ENCODE data around the gene KNDC1.
"Not testable (repeated sequence)": the region's sequence is repeated elsewhere in the genome, so short reads cannot be mapped to it uniquely, and the experiment has no call there.

Gene KNDC1

GRCh38 chr10:133131734-133132472 is 28.1 kb upstream of the KNDC1 start:
- Histone ChIP-seq H3K27ac (ENCODE audit: low read depth, low read length) (no peak overlapping the region), H3K27me3 (ENCODE audit: control insufficient read depth in 1 of 2, insufficient read depth in 2 of 2, low read length in 2 of 2) (no peaks in the 10 kb centered on the region), H3K9ac (ENCODE audit: low read depth in 1 of 2, low read length in 2 of 2) (no peak overlapping the region), H3K4me3 (ENCODE audit: low read depth in 1 of 2, low read length in 2 of 2) (no peak overlapping the region), H3K9me3 (ENCODE audit: control insufficient read depth in 1 of 2, low read length in 2 of 2) (no peaks in the 10 kb centered on the region), H3K36me3 (ENCODE audit: control insufficient read depth in 1 of 2, insufficient read depth in 2 of 2, low read length in 2 of 2) (no peaks in the 10 kb centered on the region), H3K4me1 (ENCODE audit: control insufficient read depth in 1 of 2, insufficient read depth in 2 of 2, low read length in 2 of 2) (no peaks in the 10 kb centered on the region)

- Histone ChIP-seq H3K4me1 (ENCODE audit: control insufficient read depth in 1 of 2, insufficient read depth in 2 of 2, low read length in 2 of 2) (no peaks in the 10 kb centered on the region), H3K9me3 (ENCODE audit: control insufficient read depth in 1 of 2, low read length in 2 of 2) (no peaks in the 10 kb centered on the region), H3K27ac (ENCODE audit: low read depth, low read length) (no peak overlapping the region), H3K36me3 (ENCODE audit: control insufficient read depth in 1 of 2, insufficient read depth in 2 of 2, low read length in 2 of 2) (no peaks in the 10 kb centered on the region), H3K9ac (ENCODE audit: low read depth in 1 of 2, low read length in 2 of 2) (no peak overlapping the region), H3K27me3 (ENCODE audit: control insufficient read depth in 1 of 2, insufficient read depth in 2 of 2, low read length in 2 of 2) (no peaks in the 10 kb centered on the region), H3K4me3 (ENCODE audit: low read depth in 1 of 2, low read length in 2 of 2) (no peak overlapping the region)
These were observed 27.3 kb upstream of the KNDC1 start for GRCh38 chr10:133132473-133133291.

- Histone ChIP-seq H3K4me3 (ENCODE audit: low read depth in 1 of 2, low read length in 2 of 2) (no peak overlapping the region), H3K9me3 (ENCODE audit: control insufficient read depth in 1 of 2, low read length in 2 of 2) (no peaks in the 10 kb centered on the region), H3K4me1 (ENCODE audit: control insufficient read depth in 1 of 2, insufficient read depth in 2 of 2, low read length in 2 of 2) (no peaks in the 10 kb centered on the region), H3K27ac (ENCODE audit: low read depth, low read length) (no peak overlapping the region), H3K9ac (ENCODE audit: low read depth in 1 of 2, low read length in 2 of 2) (no peak overlapping the region), H3K36me3 (ENCODE audit: control insufficient read depth in 1 of 2, insufficient read depth in 2 of 2, low read length in 2 of 2) (no peaks in the 10 kb centered on the region), H3K27me3 (ENCODE audit: control insufficient read depth in 1 of 2, insufficient read depth in 2 of 2, low read length in 2 of 2) (no peaks in the 10 kb centered on the region)
These were observed 26.4 kb upstream of the KNDC1 start for GRCh38 chr10:133133471-133134231.

GRCh38 chr10:133134411-133135115 is 25.5 kb upstream of the KNDC1 start:
- no peaks in the 10 kb centered on the region for H3K36me3 ChIP-seq (ENCODE audit: control insufficient read depth in 1 of 2, insufficient read depth in 2 of 2, low read length in 2 of 2)
- H3K9me3 ChIP-seq (ENCODE audit: control insufficient read depth in 1 of 2, low read length in 2 of 2), result no peaks in the 10 kb centered on the region
- no peak overlapping the region for H3K9ac ChIP-seq (ENCODE audit: low read depth in 1 of 2, low read length in 2 of 2)
- H3K27me3 ChIP-seq (ENCODE audit: control insufficient read depth in 1 of 2, insufficient read depth in 2 of 2, low read length in 2 of 2), result no peaks in the 10 kb centered on the region
- no peak overlapping the region for H3K27ac ChIP-seq (ENCODE audit: low read depth, low read length)
- H3K4me3 ChIP-seq (ENCODE audit: low read depth in 1 of 2, low read length in 2 of 2), result no peak overlapping the region
- no peaks in the 10 kb centered on the region for H3K4me1 ChIP-seq (ENCODE audit: control insufficient read depth in 1 of 2, insufficient read depth in 2 of 2, low read length in 2 of 2)

GRCh38 chr10:133135116-133135465 is 24.9 kb upstream of the KNDC1 start:
- no peaks in the 10 kb centered on the region for H3K4me1 ChIP-seq (ENCODE audit: control insufficient read depth in 1 of 2, insufficient read depth in 2 of 2, low read length in 2 of 2)
- H3K36me3 ChIP-seq (ENCODE audit: control insufficient read depth in 1 of 2, insufficient read depth in 2 of 2, low read length in 2 of 2), result no peaks in the 10 kb centered on the region
- no peaks in the 10 kb centered on the region for H3K9me3 ChIP-seq (ENCODE audit: control insufficient read depth in 1 of 2, low read length in 2 of 2)
- H3K4me3 ChIP-seq (ENCODE audit: low read depth in 1 of 2, low read length in 2 of 2), result no peak overlapping the region
- H3K27me3 ChIP-seq (ENCODE audit: control insufficient read depth in 1 of 2, insufficient read depth in 2 of 2, low read length in 2 of 2), result no peaks in the 10 kb centered on the region
- no peak overlapping the region for H3K9ac ChIP-seq (ENCODE audit: low read depth in 1 of 2, low read length in 2 of 2)
- H3K27ac ChIP-seq (ENCODE audit: low read depth, low read length), result no peak overlapping the region

DNA sequence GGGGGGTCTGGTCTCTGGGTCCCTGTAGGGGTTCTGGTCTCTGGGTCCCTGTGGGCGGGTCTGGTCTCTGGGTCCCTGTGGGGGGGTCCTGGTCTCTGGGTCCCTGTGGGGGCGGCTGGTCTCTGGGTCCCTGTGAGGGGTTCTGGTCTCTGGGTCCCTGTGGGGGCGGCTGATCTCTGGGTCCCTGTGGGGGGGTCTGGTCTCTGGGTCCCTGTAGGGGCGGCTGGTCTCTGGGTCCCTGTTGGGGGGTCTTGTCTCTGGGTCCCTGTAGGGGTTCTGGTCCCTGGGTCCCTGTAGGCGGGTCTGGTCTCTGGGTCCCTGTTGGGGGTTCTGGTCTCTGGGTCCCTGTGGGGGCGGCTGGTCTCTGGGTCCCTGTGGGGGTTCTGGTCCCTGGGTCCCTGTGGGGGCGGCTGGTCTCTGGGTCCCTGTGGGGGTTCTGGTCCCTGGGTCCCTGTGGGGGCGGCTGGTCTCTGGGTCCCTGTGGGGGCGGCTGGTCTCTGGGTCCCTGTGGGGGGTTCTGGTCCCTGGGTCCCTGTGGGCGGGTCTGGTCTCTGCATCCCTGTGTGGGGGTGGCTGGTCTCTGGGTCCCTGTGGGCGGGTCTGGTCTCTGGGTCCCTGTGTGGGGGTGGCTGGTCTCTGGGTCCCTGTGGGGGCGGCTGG is 22.4 kb upstream of the KNDC1 start:
- H3K9ac ChIP-seq (ENCODE audit: low read depth in 1 of 2, low read length in 2 of 2); H3K4me1 ChIP-seq (ENCODE audit: control insufficient read depth in 1 of 2, insufficient read depth in 2 of 2, low read length in 2 of 2); H3K4me3 ChIP-seq (ENCODE audit: low read depth in 1 of 2, low read length in 2 of 2); H3K27me3 ChIP-seq (ENCODE audit: control insufficient read depth in 1 of 2, insufficient read depth in 2 of 2, low read length in 2 of 2); H3K27ac ChIP-seq (ENCODE audit: low read depth, low read length); H3K9me3 ChIP-seq (ENCODE audit: control insufficient read depth in 1 of 2, low read length in 2 of 2); H3K36me3 ChIP-seq (ENCODE audit: control insufficient read depth in 1 of 2, insufficient read depth in 2 of 2, low read length in 2 of 2): not testable (repeated sequence)

DNA sequence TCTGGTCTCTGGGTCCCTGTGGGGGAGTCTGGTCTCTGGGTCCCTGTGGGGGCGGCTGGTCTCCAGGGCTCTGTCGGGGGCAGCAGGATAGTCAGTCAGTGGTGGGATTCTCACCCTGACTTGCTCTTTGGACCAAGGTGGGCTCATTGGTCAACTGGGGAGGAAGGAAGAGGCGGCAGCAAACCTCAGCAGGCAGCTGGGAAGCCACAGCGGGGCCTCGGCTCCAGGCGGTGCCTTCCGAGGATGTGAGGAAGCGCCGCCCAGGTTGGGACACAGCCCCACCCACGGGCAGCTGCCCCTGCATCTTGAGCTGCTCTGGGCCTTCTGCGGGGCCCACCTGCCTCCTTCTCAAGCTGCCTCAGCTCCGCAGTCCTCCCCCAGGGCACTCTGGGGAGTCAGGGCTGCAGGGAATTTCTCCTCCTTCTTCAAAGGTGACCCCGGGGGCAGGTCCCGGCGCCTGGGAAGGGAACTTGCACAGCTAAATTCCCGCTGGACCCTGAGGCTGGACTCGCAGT is 20.4 kb upstream of the KNDC1 start:
- Histone ChIP-seq H3K27ac (ENCODE audit: low read depth, low read length) (no peak overlapping the region), H3K9ac (ENCODE audit: low read depth in 1 of 2, low read length in 2 of 2) (no peak overlapping the region), H3K27me3 (ENCODE audit: control insufficient read depth in 1 of 2, insufficient read depth in 2 of 2, low read length in 2 of 2) (peaks cover 0 to under 1% of the 10 kb centered on the region in 2 donors), H3K4me1 (ENCODE audit: control insufficient read depth in 1 of 2, insufficient read depth in 2 of 2, low read length in 2 of 2) (no peaks in the 10 kb centered on the region), H3K4me3 (ENCODE audit: low read depth in 1 of 2, low read length in 2 of 2) (no peak overlapping the region), H3K9me3 (ENCODE audit: control insufficient read depth in 1 of 2, low read length in 2 of 2) (no peaks in the 10 kb centered on the region), H3K36me3 (ENCODE audit: control insufficient read depth in 1 of 2, insufficient read depth in 2 of 2, low read length in 2 of 2) (no peaks in the 10 kb centered on the region)

DNA sequence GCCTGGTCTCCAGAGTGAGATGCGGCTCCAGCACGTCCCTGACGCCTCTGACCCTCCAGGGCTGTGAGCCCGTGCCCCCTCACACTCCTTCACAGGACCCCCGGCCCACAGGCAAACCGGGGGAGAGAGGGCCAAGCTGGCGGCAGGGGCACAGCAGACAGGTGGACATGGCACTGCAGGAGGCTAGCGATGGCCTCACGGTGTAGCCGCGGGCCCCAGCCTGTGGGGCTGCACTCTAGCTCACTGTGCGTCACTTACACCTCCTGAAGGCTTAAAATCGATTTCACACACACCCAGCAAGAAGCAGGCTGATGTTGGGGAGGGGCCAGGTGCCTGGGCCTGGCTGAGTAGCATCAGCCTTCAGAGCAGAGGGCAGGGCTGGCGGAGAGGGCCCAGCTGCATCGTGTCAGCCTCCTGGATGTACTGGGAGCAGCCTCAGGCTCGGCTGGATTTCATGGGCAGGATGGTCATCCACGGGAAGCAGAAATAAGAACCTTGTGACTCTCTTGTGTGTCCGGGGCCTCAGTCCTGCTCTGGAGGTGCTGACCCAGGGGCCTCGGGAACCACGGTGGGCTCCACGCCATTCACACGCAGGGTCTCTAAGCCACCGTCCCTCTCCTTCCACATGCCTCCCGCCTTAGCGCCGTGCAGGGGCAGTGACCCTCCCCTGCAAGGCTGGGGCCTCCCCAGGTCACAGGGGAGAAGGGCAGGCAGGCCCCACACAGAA is 19.4 kb upstream of the KNDC1 start:
- Histone ChIP-seq H3K27me3 (ENCODE audit: control insufficient read depth in 1 of 2, insufficient read depth in 2 of 2, low read length in 2 of 2) (peaks cover 0 to 5% of the 10 kb centered on the region in 2 donors), H3K36me3 (ENCODE audit: control insufficient read depth in 1 of 2, insufficient read depth in 2 of 2, low read length in 2 of 2) (no peaks in the 10 kb centered on the region), H3K9ac (ENCODE audit: low read depth in 1 of 2, low read length in 2 of 2) (no peak overlapping the region), H3K9me3 (ENCODE audit: control insufficient read depth in 1 of 2, low read length in 2 of 2) (no peaks in the 10 kb centered on the region), H3K27ac (ENCODE audit: low read depth, low read length) (no peak overlapping the region), H3K4me1 (ENCODE audit: control insufficient read depth in 1 of 2, insufficient read depth in 2 of 2, low read length in 2 of 2) (no peaks in the 10 kb centered on the region), H3K4me3 (ENCODE audit: low read depth in 1 of 2, low read length in 2 of 2) (no peak overlapping the region)
